ENCODE measurements around the gene CDC42BPB.
"Not testable (repeated sequence)": the region's sequence is repeated elsewhere in the genome, so short reads cannot be mapped to it uniquely, and the experiment has no call there.

Gene CDC42BPB

GRCh38 chr14:102903248-102903888, 154.0 kb downstream of the CDC42BPB start:
- no peaks in the 10 kb centered on the region for H3K9me3 Mint-ChIP-seq
- peak overlapping the region; percentile 45 for H3K27ac Mint-ChIP-seq
- no peaks in the 10 kb centered on the region for H3K27me3 Mint-ChIP-seq (ENCODE audit: low read depth)
- no peak overlapping the region for H3K4me3 Mint-ChIP-seq
- H3K4me1 Mint-ChIP-seq (ENCODE audit: low read depth), result peaks cover 21% of the 10 kb centered on the region
- peaks cover 44% of the 10 kb centered on the region for H3K36me3 Mint-ChIP-seq (ENCODE audit: low read depth)

GRCh38 chr14:102902523-102903247, 154.7 kb downstream of the CDC42BPB start:
- peaks cover 42% of the 10 kb centered on the region for H3K36me3 Mint-ChIP-seq (ENCODE audit: low read depth)
- H3K4me1 Mint-ChIP-seq (ENCODE audit: low read depth), result peaks cover 25% of the 10 kb centered on the region
- no peaks in the 10 kb centered on the region for H3K9me3 Mint-ChIP-seq
- H3K27ac Mint-ChIP-seq, result peak overlapping the region; percentile 45
- H3K4me3 Mint-ChIP-seq, result no peak overlapping the region
- H3K27me3 Mint-ChIP-seq (ENCODE audit: low read depth), result no peaks in the 10 kb centered on the region

- peaks cover 27% of the 10 kb centered on the region for H3K4me1 Mint-ChIP-seq (ENCODE audit: low read depth)
- no peaks in the 10 kb centered on the region for H3K9me3 Mint-ChIP-seq
- H3K27ac Mint-ChIP-seq, result peak overlapping the region; percentile 3
- H3K36me3 Mint-ChIP-seq (ENCODE audit: low read depth), result peaks cover 40% of the 10 kb centered on the region
- H3K27me3 Mint-ChIP-seq (ENCODE audit: low read depth), result no peaks in the 10 kb centered on the region
- H3K4me3 Mint-ChIP-seq, result no peak overlapping the region
Measured at GRCh38 chr14:102902086-102902485, 155.3 kb downstream of the CDC42BPB start.

GRCh38 chr14:102901633-102902032, 155.7 kb downstream of the CDC42BPB start:
- H3K4me1 Mint-ChIP-seq (ENCODE audit: low read depth), result peaks cover 27% of the 10 kb centered on the region
- no peaks in the 10 kb centered on the region for H3K27me3 Mint-ChIP-seq (ENCODE audit: low read depth)
- H3K27ac Mint-ChIP-seq, result peak overlapping the region; percentile 69
- H3K4me3 Mint-ChIP-seq, result no peak overlapping the region
- peaks cover 38% of the 10 kb centered on the region for H3K36me3 Mint-ChIP-seq (ENCODE audit: low read depth)
- H3K9me3 Mint-ChIP-seq, result no peaks in the 10 kb centered on the region

GRCh38 chr14:102900631-102901571, 156.4 kb downstream of the CDC42BPB start:
- H3K27ac Mint-ChIP-seq, result peak overlapping the region; percentile 69
- H3K4me1 Mint-ChIP-seq (ENCODE audit: low read depth), result peaks cover 27% of the 10 kb centered on the region
- peaks cover 41% of the 10 kb centered on the region for H3K36me3 Mint-ChIP-seq (ENCODE audit: low read depth)
- H3K9me3 Mint-ChIP-seq, result no peaks in the 10 kb centered on the region
- no peaks in the 10 kb centered on the region for H3K27me3 Mint-ChIP-seq (ENCODE audit: low read depth)
- H3K4me3 Mint-ChIP-seq, result no peak overlapping the region

- Mint-ChIP-seq H3K27ac (peak overlapping the region; percentile 63), H3K4me1 (ENCODE audit: low read depth) (peaks cover 27% of the 10 kb centered on the region), H3K36me3 (ENCODE audit: low read depth) (peaks cover 33% of the 10 kb centered on the region), H3K27me3 (ENCODE audit: low read depth) (no peaks in the 10 kb centered on the region), H3K4me3 (no peak overlapping the region), H3K9me3 (no peaks in the 10 kb centered on the region)
Measured at GRCh38 chr14:102899516-102899900, 157.8 kb downstream of the CDC42BPB start.

- H3K27ac Mint-ChIP-seq, result peak overlapping the region; percentile 63
- no peak overlapping the region for H3K4me3 Mint-ChIP-seq
- no peaks in the 10 kb centered on the region for H3K9me3 Mint-ChIP-seq
- H3K4me1 Mint-ChIP-seq (ENCODE audit: low read depth), result peaks cover 27% of the 10 kb centered on the region
- H3K27me3 Mint-ChIP-seq (ENCODE audit: low read depth), result no peaks in the 10 kb centered on the region
- peaks cover 33% of the 10 kb centered on the region for H3K36me3 Mint-ChIP-seq (ENCODE audit: low read depth)
Measured at GRCh38 chr14:102898776-102899515, 158.4 kb downstream of the CDC42BPB start.

GRCh38 chr14:102898298-102898697, 159.1 kb downstream of the CDC42BPB start:
- H3K4me1 Mint-ChIP-seq (ENCODE audit: low read depth), result peaks cover 25% of the 10 kb centered on the region
- peak overlapping the region; percentile 26 for H3K27ac Mint-ChIP-seq
- no peaks in the 10 kb centered on the region for H3K27me3 Mint-ChIP-seq (ENCODE audit: low read depth)
- H3K4me3 Mint-ChIP-seq, result no peak overlapping the region
- H3K9me3 Mint-ChIP-seq, result no peaks in the 10 kb centered on the region
- peaks cover 31% of the 10 kb centered on the region for H3K36me3 Mint-ChIP-seq (ENCODE audit: low read depth)

GRCh38 chr14:102897299-102898027, 159.9 kb downstream of the CDC42BPB start:
- Mint-ChIP-seq H3K4me1 (ENCODE audit: low read depth) (peaks cover 22% of the 10 kb centered on the region), H3K4me3 (no peak overlapping the region), H3K9me3 (no peaks in the 10 kb centered on the region), H3K27ac (peak overlapping the region; percentile 67), H3K36me3 (ENCODE audit: low read depth) (peaks cover 27% of the 10 kb centered on the region), H3K27me3 (ENCODE audit: low read depth) (no peaks in the 10 kb centered on the region)

GRCh38 chr14:102896735-102897134, 160.6 kb downstream of the CDC42BPB start:
- not testable (repeated sequence) for H3K9me3 Mint-ChIP-seq; H3K4me3 Mint-ChIP-seq; H3K27ac Mint-ChIP-seq; H3K27me3 Mint-ChIP-seq (ENCODE audit: low read depth)
- H3K4me1 Mint-ChIP-seq (ENCODE audit: low read depth), result peaks cover 21% of the 10 kb centered on the region
- peaks cover 27% of the 10 kb centered on the region for H3K36me3 Mint-ChIP-seq (ENCODE audit: low read depth)

GRCh38 chr14:102893452-102893851, 163.9 kb downstream of the CDC42BPB start:
- Mint-ChIP-seq H3K4me1 (ENCODE audit: low read depth) (peaks cover 7% of the 10 kb centered on the region), H3K27me3 (ENCODE audit: low read depth) (no peaks in the 10 kb centered on the region), H3K27ac (no peak overlapping the region), H3K4me3 (no peak overlapping the region), H3K36me3 (ENCODE audit: low read depth) (peaks cover 28% of the 10 kb centered on the region), H3K9me3 (no peaks in the 10 kb centered on the region)

- no peak overlapping the region for H3K27ac Mint-ChIP-seq
- no peak overlapping the region for H3K4me3 Mint-ChIP-seq
- no peaks in the 10 kb centered on the region for H3K9me3 Mint-ChIP-seq
- peaks cover 26% of the 10 kb centered on the region for H3K36me3 Mint-ChIP-seq (ENCODE audit: low read depth)
- peaks cover 2% of the 10 kb centered on the region for H3K4me1 Mint-ChIP-seq (ENCODE audit: low read depth)
- no peaks in the 10 kb centered on the region for H3K27me3 Mint-ChIP-seq (ENCODE audit: low read depth)
Measured at GRCh38 chr14:102892651-102893050, 164.7 kb downstream of the CDC42BPB start.

- no peaks in the 10 kb centered on the region for H3K9me3 Mint-ChIP-seq
- no peaks in the 10 kb centered on the region for H3K27me3 Mint-ChIP-seq (ENCODE audit: low read depth)
- no peak overlapping the region for H3K4me3 Mint-ChIP-seq
- no peak overlapping the region for H3K27ac Mint-ChIP-seq
- no peaks in the 10 kb centered on the region for H3K4me1 Mint-ChIP-seq (ENCODE audit: low read depth)
- H3K36me3 Mint-ChIP-seq (ENCODE audit: low read depth), result peaks cover 31% of the 10 kb centered on the region
Measured at GRCh38 chr14:102891556-102891955, 165.8 kb downstream of the CDC42BPB start.
